GM19099 (cell line): ENCODE results near the gene GALNS.

ENCODE experiments used
- POLR2A ChIP-seq: IDR thresholded peaks from 3 replicates; pipeline ENCODE4 v1.6.1; 2011; ENCODE audit warnings: low read depth; ENCODE audit not compliant: insufficient read length; ENCODE audit errors: extremely low read depth

The GALNS gene

DNA sequence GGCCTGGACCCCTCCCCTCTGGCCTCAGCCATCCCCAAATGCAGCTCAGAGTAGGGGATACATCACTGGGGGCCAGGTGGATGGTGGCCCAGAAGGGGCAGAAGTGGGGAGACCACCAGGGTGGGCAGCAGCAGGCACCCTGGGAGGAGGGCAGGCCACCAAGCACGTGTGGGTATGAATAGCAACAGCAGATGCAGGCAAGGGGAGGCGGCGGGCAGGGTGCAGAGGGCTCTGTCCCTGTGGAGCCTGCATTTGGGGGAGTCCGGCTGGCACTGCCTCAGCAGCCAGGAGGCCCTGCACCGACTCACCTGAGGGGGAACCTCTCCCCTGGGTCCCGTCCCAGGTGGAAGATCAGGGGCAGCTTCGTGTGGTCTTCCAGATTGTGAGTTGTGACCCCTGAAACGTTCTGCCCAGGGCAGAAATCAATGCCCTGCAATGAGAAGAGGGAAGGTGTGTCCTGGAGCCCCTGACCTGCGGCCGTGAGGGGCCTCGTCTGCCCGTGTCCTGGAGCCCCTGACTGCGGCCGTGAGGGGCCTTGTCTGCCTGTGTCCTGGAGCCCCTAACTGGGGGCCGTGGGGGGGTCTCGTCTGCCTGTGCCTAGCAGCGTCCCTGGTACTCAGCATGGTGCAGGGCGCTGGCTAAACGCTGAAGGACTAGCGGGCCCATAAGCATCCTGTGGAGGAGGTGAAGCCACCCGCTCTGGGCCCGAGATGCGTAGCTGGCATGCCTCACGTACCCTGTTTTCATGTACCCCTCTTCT, 34.3 kb downstream of the GALNS start:
- no peak for TF ChIP-seq POLR2A

DNA sequence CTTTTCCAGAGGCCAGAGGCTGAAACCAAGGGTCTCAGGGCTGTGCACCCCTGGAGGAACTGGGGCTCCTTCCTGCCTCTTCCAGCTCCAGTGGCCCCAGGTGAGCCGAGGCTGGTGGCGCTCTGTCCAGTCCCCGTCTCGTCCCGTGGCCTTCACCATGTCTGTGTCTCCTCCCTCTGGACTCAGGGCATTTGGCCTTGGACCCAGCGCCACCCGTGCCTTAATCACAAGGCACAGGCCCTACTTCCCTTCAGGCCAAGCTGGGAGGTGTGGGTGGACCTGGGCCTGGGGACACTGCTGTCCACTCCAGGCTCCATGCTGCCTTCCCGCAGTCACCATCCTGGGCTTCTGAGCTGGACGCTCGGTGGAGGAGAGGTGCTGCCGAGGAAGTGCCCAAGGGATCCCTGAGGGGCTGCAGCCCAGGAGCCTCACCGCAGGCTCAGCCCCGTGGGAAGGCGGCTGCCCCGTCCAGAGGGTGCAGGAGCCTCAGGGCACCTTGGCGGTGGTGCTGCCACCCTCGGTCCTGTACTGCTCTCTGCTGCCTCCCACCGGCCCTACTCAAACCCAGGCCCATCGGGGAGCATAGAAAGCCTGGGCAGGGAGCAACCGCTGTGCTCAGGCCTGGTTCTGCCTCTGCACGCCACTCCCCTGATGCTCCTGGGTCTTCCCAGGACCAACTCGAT, 35.4 kb downstream of the GALNS start:
- TF ChIP-seq POLR2A: no peak

GRCh38 chr16:88820385-88821025, 36.2 kb downstream of the GALNS start:
- TF ChIP-seq POLR2A: no peak

DNA sequence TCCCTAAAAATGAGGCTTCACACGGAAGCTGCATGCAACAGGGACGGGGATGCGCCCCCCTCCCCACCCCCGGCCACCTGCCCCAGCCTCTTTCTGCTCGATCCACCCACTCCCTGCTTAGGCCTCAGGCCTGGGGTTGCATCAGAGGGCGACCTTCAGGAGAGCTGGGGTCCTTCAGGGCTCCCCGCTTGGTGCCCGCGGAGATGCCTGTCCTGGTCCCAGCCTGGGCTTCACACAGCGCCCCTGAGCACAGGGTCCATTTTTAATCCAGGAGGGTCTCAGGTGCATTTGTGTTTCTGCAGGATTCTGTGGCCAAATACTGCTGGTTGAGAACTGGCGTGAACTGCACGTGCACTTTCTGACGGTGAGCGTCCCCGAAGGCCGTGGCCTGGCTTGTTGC, 37.6 kb downstream of the GALNS start:
- TF ChIP-seq POLR2A: no peak

- TF ChIP-seq POLR2A: no peak
These were observed 38.2 kb downstream of the GALNS start for GRCh38 chr16:88818575-88818874.

DNA sequence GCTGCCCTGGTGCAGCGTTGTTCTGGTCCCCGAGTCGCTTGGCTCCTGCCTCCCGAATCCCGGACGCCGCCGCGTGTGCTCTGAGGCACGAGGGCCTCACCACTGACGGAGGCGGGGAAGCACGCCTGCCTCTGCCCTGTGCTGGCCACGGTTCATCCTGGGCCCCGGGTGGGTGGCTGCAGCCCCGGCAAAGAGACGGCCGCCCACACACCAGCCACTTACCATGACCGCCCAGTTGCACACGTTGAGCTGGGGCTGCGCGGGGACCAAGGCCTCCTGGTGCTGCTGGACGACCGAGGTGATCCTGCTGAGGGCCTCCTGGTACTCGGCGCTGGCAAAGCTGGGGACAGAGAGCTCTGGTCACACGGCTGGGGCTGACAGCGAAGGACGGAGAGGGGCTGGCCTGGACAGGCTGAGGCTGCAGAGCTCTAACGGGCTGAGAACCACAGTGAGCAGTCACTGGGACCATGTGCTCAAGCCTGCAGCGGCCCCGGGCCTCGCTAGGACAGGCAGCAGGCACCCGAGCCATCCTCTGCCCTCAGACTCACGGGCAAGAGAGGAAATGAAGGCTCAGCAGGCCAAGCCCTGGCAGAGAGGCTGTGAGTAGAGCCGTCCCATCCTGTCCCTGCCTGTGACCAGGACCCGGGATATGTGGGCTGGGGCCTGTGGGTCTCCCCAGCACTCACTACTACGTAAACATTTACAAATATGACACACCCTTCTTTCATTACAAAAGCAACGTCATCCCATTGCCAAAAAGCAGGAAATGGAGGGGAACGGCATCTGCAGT, 38.8 kb downstream of the GALNS start:
- TF ChIP-seq POLR2A: no peak

GRCh38 chr16:88816736-88817535, 39.8 kb downstream of the GALNS start:
- TF ChIP-seq POLR2A: no peak

DNA sequence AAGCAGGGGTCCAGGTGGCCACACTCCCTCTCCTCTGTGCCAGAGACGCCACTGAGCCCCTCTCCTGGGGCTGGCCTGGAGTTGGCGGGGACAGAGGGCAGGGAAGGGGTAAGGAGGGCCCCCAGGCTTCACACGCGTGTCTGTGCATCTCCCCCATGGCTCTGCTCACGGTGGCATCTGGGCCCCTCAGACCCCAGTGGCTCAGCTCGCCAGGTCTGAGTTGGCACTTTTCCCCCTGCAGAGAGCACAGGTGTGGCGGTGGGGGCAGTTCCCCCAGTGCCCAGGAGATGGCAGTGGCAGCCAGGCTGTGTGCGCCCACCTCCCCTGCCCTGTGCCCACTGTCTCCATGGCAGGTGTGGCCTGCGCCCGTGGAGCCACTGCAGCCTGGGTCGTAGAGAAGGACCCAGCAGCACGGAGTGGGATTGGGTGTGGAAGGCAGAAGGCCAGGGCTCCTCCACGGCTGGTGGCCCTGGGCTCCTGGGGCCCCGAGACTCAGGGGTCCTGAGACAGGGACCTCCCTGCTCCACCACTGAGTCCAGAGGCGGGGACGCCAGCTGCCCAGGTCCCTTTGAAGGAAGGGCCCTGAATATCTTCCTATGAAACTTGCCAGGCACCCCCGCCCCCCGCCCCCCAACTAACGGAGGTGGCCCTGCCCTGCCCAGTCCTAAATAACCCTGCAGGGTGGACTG, 40.7 kb downstream of the GALNS start:
- no peak for TF ChIP-seq POLR2A

DNA sequence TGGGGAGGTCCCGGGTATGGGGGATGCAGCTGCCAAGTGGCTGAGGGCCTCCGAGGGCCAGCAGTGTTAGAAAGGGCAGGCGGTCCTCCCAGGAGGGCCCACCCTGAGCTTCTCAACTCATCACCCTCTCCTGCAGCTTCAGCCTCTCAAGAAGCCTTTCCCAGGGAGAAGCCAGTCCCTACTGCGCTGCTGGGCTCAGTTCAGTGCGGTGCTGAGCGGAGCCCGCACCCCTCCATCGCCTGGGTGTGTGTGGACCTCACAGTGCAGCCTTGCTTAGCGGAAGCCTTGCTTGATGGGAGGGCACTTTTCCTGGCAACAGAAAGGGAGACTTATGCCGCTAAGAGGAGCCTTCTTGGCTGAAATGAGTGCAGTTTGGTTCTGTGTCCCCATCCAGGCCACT, 41.5 kb downstream of the GALNS start:
- TF ChIP-seq POLR2A: no peak

DNA sequence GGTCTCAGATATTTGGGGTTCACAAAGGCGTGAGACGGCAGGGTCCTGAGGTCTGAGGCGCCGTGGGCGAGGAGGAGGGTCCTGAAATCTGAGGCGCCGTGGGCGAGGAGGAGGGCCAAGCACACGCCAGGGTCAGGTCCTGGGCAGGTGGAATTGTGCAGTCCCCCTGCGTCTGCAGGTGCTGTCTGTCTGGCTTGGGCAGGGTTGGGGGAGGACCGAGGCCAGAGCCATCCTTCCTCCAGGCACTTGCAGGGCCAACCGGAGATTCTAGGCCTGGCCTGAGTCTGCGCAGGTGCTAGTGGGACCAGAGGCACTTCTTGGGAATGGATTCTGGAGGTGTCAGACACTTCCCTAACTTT, 42.6 kb downstream of the GALNS start:
- TF ChIP-seq POLR2A: no peak

DNA sequence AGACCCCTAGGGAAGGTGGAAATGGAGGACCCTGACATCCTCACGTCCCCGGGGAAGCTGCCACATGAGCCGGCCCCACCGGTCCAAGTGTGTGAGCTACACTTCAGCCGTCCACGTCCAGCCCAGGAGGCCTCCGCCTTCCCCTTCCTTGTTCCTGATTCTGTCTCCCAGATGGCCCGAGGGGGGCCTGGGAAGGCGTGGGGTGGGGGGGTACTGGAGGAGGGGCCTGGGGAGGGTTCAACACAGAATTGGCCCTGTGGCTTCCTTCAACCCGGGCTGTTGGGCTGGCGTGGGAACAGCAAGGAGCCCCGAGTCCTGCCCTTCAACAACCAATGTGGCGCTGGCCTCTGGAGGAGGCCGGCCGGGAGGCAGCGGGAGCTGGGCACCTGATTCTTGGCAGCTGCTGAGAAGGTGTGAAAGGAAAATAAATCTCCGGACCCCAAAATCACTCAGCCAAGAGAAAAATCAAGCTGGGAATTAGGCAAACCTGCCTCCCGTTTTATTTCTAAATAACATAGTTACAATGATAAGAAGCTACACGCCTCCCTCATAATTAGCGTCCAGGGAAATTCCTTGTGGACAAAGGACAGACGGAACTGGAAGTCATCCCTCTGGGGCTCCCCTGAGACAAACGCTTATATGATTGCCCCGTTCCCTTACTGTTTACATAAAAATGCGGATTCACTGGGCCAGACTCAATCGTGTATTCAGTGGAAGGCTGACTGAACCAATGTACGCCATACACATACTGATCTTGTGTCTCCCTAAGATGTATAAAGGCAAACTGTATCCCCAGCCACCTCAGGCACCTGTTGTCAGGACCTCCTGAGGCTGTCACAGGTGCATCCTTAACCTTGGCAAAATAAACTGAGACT, 43.2 kb downstream of the GALNS start:
- no peak for TF ChIP-seq POLR2A

DNA sequence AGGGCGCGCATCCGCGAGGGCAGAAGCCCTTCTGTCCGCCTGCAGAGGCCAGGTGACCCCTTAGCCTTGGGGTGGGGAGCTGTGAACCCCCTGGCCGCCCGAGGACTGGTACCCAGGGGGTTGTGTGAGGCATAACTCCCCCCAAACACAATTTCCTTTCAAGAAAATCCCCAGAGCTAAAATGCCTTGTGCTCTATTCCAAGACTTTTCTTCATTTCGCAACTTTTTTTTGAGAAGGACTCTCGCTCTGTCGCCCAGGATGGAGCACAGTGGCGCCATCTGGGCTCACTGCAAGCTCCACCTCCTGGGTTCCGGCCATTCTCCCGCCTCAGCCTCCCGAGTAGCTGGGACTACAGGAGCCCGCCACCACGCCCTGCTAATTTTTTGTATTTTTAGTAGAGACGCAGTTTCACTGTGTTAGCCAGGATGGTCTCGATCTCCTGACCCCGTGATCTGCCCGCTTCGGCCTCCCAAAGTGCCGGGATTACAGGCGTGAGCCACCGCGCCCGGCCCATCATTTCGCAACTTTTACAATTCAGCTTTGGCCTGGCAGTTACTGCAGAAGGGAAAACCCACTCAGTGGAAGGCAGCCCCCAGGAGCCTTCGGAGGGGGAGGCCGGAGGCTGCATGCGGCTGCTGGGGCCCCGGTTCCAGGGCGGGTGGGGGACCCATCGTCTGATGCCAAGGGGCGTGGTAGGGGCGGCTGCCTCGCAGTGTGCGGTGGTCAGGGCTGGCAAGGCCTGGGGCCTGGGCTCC, 44.1 kb downstream of the GALNS start:
- TF ChIP-seq POLR2A: no peak
